SU-DHL-6 (cell line): ENCODE measurements around the gene FNBP1L.

ENCODE experiments used
- CTCF ChIP-seq: fragments of 200-600 bp; sonication (generic); IDR thresholded peaks from one replicate; pipeline ENCODE4 v1.5.1; 2017; ENCODE audit warnings: antibody characterized with exemption, mild to moderate bottlenecking, low read length, moderate library complexity; ENCODE audit not compliant: insufficient read depth, poor library complexity, severe bottlenecking
- EZH2phosphoT487 ChIP-seq: fragments of 200-600 bp; sonication (generic), shearing (Covaris generic); conservative IDR thresholded peaks from 2 replicates; pipeline ENCODE4 v1.6.1; 2018; ENCODE audit warnings: mild to moderate bottlenecking, antibody characterized with exemption, low read length, moderate library complexity, mixed read lengths

GRCh38 chr1:93471911-93472310, 24.0 kb downstream of the FNBP1L start:
- TF ChIP-seq EZH2phosphoT487 (no peak), CTCF (no peak)
